ENCODE data around the gene GSPT1. TPM values are rescaled to one million over a fixed set of nuclear protein-coding genes. Genes with fewer than 3 reads are reported as not detected.

The GSPT1 gene
- total RNA-seq, 1 experiment from 2014 or later = 216 TPM

GRCh38 chr16:11862489-11862888, 53.3 kb downstream of the GSPT1 start:
- BruUV-seq (replicated peaks) = no TSS peak
- Histone ChIP-seq H3K27ac (ENCODE audit: low read depth, low read length, poor library complexity, severe bottlenecking) (no peak overlapping the region), H3K36me3 (ENCODE audit: insufficient read depth, low read length, poor library complexity, severe bottlenecking) (no peaks in the 10 kb centered on the region), H3K4me3 (ENCODE audit: low read depth, low read length, poor library complexity, severe bottlenecking) (no peak overlapping the region), H3K4me1 (ENCODE audit: insufficient read depth, low read length, poor library complexity, severe bottlenecking) (no peaks in the 10 kb centered on the region), H3K9me3 (ENCODE audit: low read depth, low read length, poor library complexity, severe bottlenecking) (no peaks in the 10 kb centered on the region), H3K27me3 (replicated peaks; ENCODE audit: insufficient read depth, low read depth, low read length, poor library complexity) (no peaks in the 10 kb centered on the region)
- POLR2A ChIA-PET (ENCODE audit: low non-redundant PET) = no interaction called here
- CTCF ChIA-PET = no interaction called here
- intact Hi-C loops (cut with micrococcal nuclease; ENCODE audit: unreplicated experiment) = no loop called here
- TF ChIP-seq CTCF (conservative IDR thresholded peaks at IDR 0.05; ENCODE audit: low read depth, low read length) (no peak), EZH2 (IDR thresholded peaks at IDR 0.05; ENCODE audit: borderline replicate concordance, low read depth, low read length, poor library complexity, severe bottlenecking) (no peak)
- no peak for DNase-seq (ENCODE audit: low spot score)

- no peaks in the 10 kb centered on the region for H3K4me1 ChIP-seq (ENCODE audit: insufficient read depth, low read length, poor library complexity, severe bottlenecking)
- no peak for DNase-seq (ENCODE audit: low spot score)
- TF ChIP-seq EZH2 (IDR thresholded peaks at IDR 0.05; ENCODE audit: borderline replicate concordance, low read depth, low read length, poor library complexity, severe bottlenecking) (no peak), CTCF (conservative IDR thresholded peaks at IDR 0.05; ENCODE audit: low read depth, low read length) (no peak)
- no peaks in the 10 kb centered on the region for H3K36me3 ChIP-seq (ENCODE audit: insufficient read depth, low read length, poor library complexity, severe bottlenecking)
- H3K27ac ChIP-seq (ENCODE audit: low read depth, low read length, poor library complexity, severe bottlenecking) = no peak overlapping the region
- ChIA-PET POLR2A (ENCODE audit: low non-redundant PET) (interaction anchor here (0.5 kb wide), 1 partner anchor 9 kb away, joined by 11 read pairs; no protein-coding TSS in a partner anchor), CTCF (no interaction called here)
- H3K4me3 ChIP-seq (ENCODE audit: low read depth, low read length, poor library complexity, severe bottlenecking) = no peak overlapping the region
- no peaks in the 10 kb centered on the region for H3K27me3 ChIP-seq (replicated peaks; ENCODE audit: insufficient read depth, low read depth, low read length, poor library complexity)
- no TSS peak for BruUV-seq (replicated peaks)
- intact Hi-C loops (cut with micrococcal nuclease; ENCODE audit: unreplicated experiment) = no loop called here
- H3K9me3 ChIP-seq (ENCODE audit: low read depth, low read length, poor library complexity, severe bottlenecking) = no peaks in the 10 kb centered on the region
Observed at GRCh38 chr16:11857161-11857560, 58.6 kb downstream of the GSPT1 start.

- Histone ChIP-seq H3K27ac (ENCODE audit: low read depth, low read length, poor library complexity, severe bottlenecking) (peak overlapping the region; percentile 96), H3K36me3 (ENCODE audit: insufficient read depth, low read length, poor library complexity, severe bottlenecking) (peaks cover 32% of the 10 kb centered on the region), H3K27me3 (replicated peaks; ENCODE audit: insufficient read depth, low read depth, low read length, poor library complexity) (no peaks in the 10 kb centered on the region), H3K4me3 (ENCODE audit: low read depth, low read length, poor library complexity, severe bottlenecking) (peak overlapping the region; percentile 96), H3K4me1 (ENCODE audit: insufficient read depth, low read length, poor library complexity, severe bottlenecking) (peaks cover 10% of the 10 kb centered on the region), H3K9me3 (ENCODE audit: low read depth, low read length, poor library complexity, severe bottlenecking) (no peaks in the 10 kb centered on the region)
- peak; percentile 59 for DNase-seq (ENCODE audit: low spot score)
- ChIA-PET CTCF (no interaction called here), POLR2A (ENCODE audit: low non-redundant PET) (interaction anchor here (0.5 kb wide), 1 partner anchor 1238 kb away, joined by 5 read pairs; no protein-coding TSS in a partner anchor)
- intact Hi-C loops (cut with micrococcal nuclease; ENCODE audit: unreplicated experiment) = no loop called here
- no peak for TF ChIP-seq EZH2 (IDR thresholded peaks at IDR 0.05; ENCODE audit: borderline replicate concordance, low read depth, low read length, poor library complexity, severe bottlenecking)
- no peak for TF ChIP-seq CTCF (conservative IDR thresholded peaks at IDR 0.05; ENCODE audit: low read depth, low read length)
- no TSS peak for BruUV-seq (replicated peaks)
Observed at GRCh38 chr16:11852092-11852809, 63.5 kb downstream of the GSPT1 start.

Data from A673 (cell line).